PC-9 (cell line): ENCODE results near the gene MYCL. TPM values are rescaled to one million over a fixed set of nuclear protein-coding genes. Genes with fewer than 3 reads are reported as not detected.

Source experiments
- BruUV-seq: library from RNA; stranded (reverse); fragments of 400-500 nt; replicated peaks from 2 replicates; lab custom pipeline; 2021; lab: Mats Ljungman, UMichigan
- CTCF ChIA-PET: fragments of 300-600 bp; sonication (Branson Sonifier 250); formaldehyde crosslinking; loops from one replicate; lab custom pipeline; 2022; ENCODE audit warnings: antibody characterized with exemption; lab: Charles Lee
- POLR2A ChIA-PET: fragments of 300-600 bp; sonication (Branson Sonifier 250); formaldehyde crosslinking; loops from one replicate; lab custom pipeline; 2022; ENCODE audit warnings: antibody characterized with exemption; ENCODE audit not compliant: unreplicated experiment; lab: Charles Lee
- DNase-seq, 2 experiments: peaks; one replicate each; pipeline versions ENCODE4 v3.0.0 to v3.0.0-alpha.2; 2015 to 2022; ENCODE audit warnings: mixed read lengths in 1 of 2
- H2AFZ ChIP-seq: fragments of 200-600 bp; sonication (generic); 2 replicates; pipeline ENCODE4 v1.8.1; 2017; ENCODE audit warnings: antibody characterized with exemption
- H3F3A ChIP-seq: fragments of 200-600 bp; sonication (generic); 2 replicates; pipeline ENCODE4 v1.8.1; 2017; ENCODE audit warnings: antibody characterized with exemption, mild to moderate bottlenecking, low read depth; ENCODE audit not compliant: insufficient read depth
- H3K27ac ChIP-seq: fragments of 200-600 bp; sonication (generic); 2 replicates; pipeline ENCODE4 v1.6.1; 2016; ENCODE audit warnings: mixed run types
- H3K27me3 ChIP-seq: fragments of 200-600 bp; sonication (generic); 2 replicates; pipeline ENCODE4 v1.6.1; 2016; ENCODE audit warnings: low read depth, mixed run types; ENCODE audit not compliant: insufficient read depth
- H3K36me3 ChIP-seq: fragments of 200-600 bp; sonication (generic); 2 replicates; pipeline ENCODE4 v1.6.1; 2016; ENCODE audit warnings: low read depth, mixed run types
- H3K4me1 ChIP-seq: fragments of 200-600 bp; sonication (generic); replicated peaks from 2 replicates; pipeline ENCODE4 v1.6.1; 2016; ENCODE audit warnings: mixed run types; ENCODE audit not compliant: insufficient read depth
- H3K4me2 ChIP-seq: fragments of 200-600 bp; sonication (generic); 2 replicates; pipeline ENCODE4 v1.6.1; 2017; ENCODE audit warnings: mixed run types
- H3K4me3 ChIP-seq: fragments of 200-600 bp; sonication (generic); 2 replicates; pipeline ENCODE4 v1.6.1; 2016; ENCODE audit warnings: mixed run types
- H3K79me2 ChIP-seq: fragments of 200-600 bp; sonication (generic); 2 replicates; pipeline ENCODE4 v1.6.1; 2017; ENCODE audit warnings: low read depth, mixed run types
- H3K9me2 ChIP-seq: fragments of 200-600 bp; sonication (generic); 2 replicates; pipeline ENCODE4 v1.8.1; 2017; ENCODE audit warnings: mild to moderate bottlenecking; ENCODE audit not compliant: insufficient read depth
- H3K9me3 ChIP-seq: fragments of 200-600 bp; sonication (generic); 2 replicates; pipeline ENCODE4 v1.8.1; 2016; ENCODE audit warnings: low read depth; ENCODE audit not compliant: insufficient read depth
- H4K20me1 ChIP-seq: fragments of 200-600 bp; sonication (generic); 2 replicates; pipeline ENCODE4 v1.8.1; 2017; ENCODE audit not compliant: insufficient read depth
- CTCF ChIP-seq: fragments of 200-600 bp; sonication (generic); conservative IDR thresholded peaks from 2 replicates; pipeline ENCODE4 v1.6.1; 2017; ENCODE audit warnings: mixed run types, antibody characterized with exemption, mild to moderate bottlenecking, moderate library complexity
- EZH2 ChIP-seq: fragments of 200-600 bp; sonication (generic); IDR thresholded peaks from 2 replicates; pipeline ENCODE4 v1.8.0; 2017; ENCODE audit warnings: antibody characterized with exemption, low read depth
- intact Hi-C: fragments of 100-400 bp; cut with micrococcal nuclease; formaldehyde crosslinking; loops from one replicate; pipeline ENCODE4 v1.10.0; 2022; ENCODE audit not compliant: unreplicated experiment
- total RNA-seq: library from RNA; stranded (reverse); gene quantifications from 2 replicates; pipeline ENCODE4 v1.2.3, GENCODE V29; 2021

MYCL gene
- total RNA-seq, 1 experiment from 2014 or later: 3.8 TPM

GRCh38 chr1:39896909-39897685 lies 4.6 kb downstream of the MYCL start:
- Histone ChIP-seq H2AFZ (no peak overlapping the region), H3K9me2 (no peaks in the 10 kb centered on the region), H3K4me1 (peaks cover 25% of the 10 kb centered on the region), H3F3A (peaks cover 10% of the 10 kb centered on the region), H3K4me3 (no peak overlapping the region), H3K79me2 (no peaks in the 10 kb centered on the region), H3K27ac (no peak overlapping the region), H3K4me2 (no peak overlapping the region), H3K27me3 (peaks cover 32% of the 10 kb centered on the region), H3K36me3 (no peaks in the 10 kb centered on the region), H3K9me3 (no peaks in the 10 kb centered on the region), H4K20me1 (no peaks in the 10 kb centered on the region)
- TF ChIP-seq EZH2 (no peak), CTCF (no peak)
- no peak for DNase-seq
- intact Hi-C loops: loop anchor here (10.0 kb wide), 1 partner anchor 302 kb away; no protein-coding TSS in a partner anchor
- BruUV-seq: no TSS peak
- ChIA-PET POLR2A (interaction anchor here (0.7 kb wide), 1 partner anchor 118 kb away, joined by 6 read pairs; no protein-coding TSS in a partner anchor), CTCF (no interaction called here)

GRCh38 chr1:39895731-39896480 lies 5.8 kb downstream of the MYCL start:
- POLR2A ChIA-PET: no interaction called here
- intact Hi-C loops: loop anchor here (10.0 kb wide), 1 partner anchor 301 kb away; no protein-coding TSS in a partner anchor
- Histone ChIP-seq H3K4me1 (peaks cover 27% of the 10 kb centered on the region), H3K4me2 (no peak overlapping the region), H3K27ac (no peak overlapping the region), H3K79me2 (no peaks in the 10 kb centered on the region), H3K9me3 (no peaks in the 10 kb centered on the region), H3K9me2 (no peaks in the 10 kb centered on the region), H4K20me1 (no peaks in the 10 kb centered on the region), H2AFZ (no peak overlapping the region), H3K36me3 (no peaks in the 10 kb centered on the region), H3K27me3 (peaks cover 28% of the 10 kb centered on the region), H3K4me3 (no peak overlapping the region), H3F3A (peaks cover 14% of the 10 kb centered on the region)
- DNase-seq: no peak
- CTCF ChIA-PET: interaction anchor here (0.5 kb wide), 1 partner anchor 93 kb away, joined by 9 read pairs; no protein-coding TSS in a partner anchor
- no TSS peak for BruUV-seq
- TF ChIP-seq EZH2 (no peak), CTCF (no peak)

- no peaks in the 10 kb centered on the region for H3K9me3 ChIP-seq
- no peaks in the 10 kb centered on the region for H3K79me2 ChIP-seq
- peaks cover 19% of the 10 kb centered on the region for H3K27me3 ChIP-seq
- intact Hi-C loops: loop anchor here (10.0 kb wide), 1 partner anchor 300 kb away; no protein-coding TSS in a partner anchor
- H3F3A ChIP-seq: peaks cover 14% of the 10 kb centered on the region
- no peak overlapping the region for H3K4me3 ChIP-seq
- H3K36me3 ChIP-seq: no peaks in the 10 kb centered on the region
- DNase-seq: no peak
- H4K20me1 ChIP-seq: no peaks in the 10 kb centered on the region
- ChIA-PET POLR2A (interaction anchor here (0.7 kb wide), 1 partner anchor 101 kb away, joined by 3 read pairs; no protein-coding TSS in a partner anchor), CTCF (no interaction called here)
- peaks cover 22% of the 10 kb centered on the region for H3K4me1 ChIP-seq
- no peak overlapping the region for H3K27ac ChIP-seq
- no peak for TF ChIP-seq EZH2
- no peak for TF ChIP-seq CTCF
- H2AFZ ChIP-seq: no peak overlapping the region
- no TSS peak for BruUV-seq
- H3K4me2 ChIP-seq: no peak overlapping the region
- H3K9me2 ChIP-seq: no peaks in the 10 kb centered on the region
Measured at GRCh38 chr1:39894884-39895495, 6.7 kb downstream of the MYCL start.
